ENCODE results near the gene NACC2. TPM values are rescaled to one million over a fixed set of nuclear protein-coding genes. Genes with fewer than 3 reads are reported as not detected.

The NACC2 gene
- total RNA-seq, 1 experiment from 2014 or later: 24.8 TPM

- no peaks in the 10 kb centered on the region for H3K4me1 Mint-ChIP-seq (ENCODE audit: low read depth, unreplicated experiment)
- no peak for DNase-seq
- CTCF ChIA-PET: no interaction called here
- H3K9me3 Mint-ChIP-seq (ENCODE audit: low read depth, unreplicated experiment): no peaks in the 10 kb centered on the region
- H3K27ac Mint-ChIP-seq (ENCODE audit: unreplicated experiment): no peak overlapping the region
- TF ChIP-seq, protein P1, sequence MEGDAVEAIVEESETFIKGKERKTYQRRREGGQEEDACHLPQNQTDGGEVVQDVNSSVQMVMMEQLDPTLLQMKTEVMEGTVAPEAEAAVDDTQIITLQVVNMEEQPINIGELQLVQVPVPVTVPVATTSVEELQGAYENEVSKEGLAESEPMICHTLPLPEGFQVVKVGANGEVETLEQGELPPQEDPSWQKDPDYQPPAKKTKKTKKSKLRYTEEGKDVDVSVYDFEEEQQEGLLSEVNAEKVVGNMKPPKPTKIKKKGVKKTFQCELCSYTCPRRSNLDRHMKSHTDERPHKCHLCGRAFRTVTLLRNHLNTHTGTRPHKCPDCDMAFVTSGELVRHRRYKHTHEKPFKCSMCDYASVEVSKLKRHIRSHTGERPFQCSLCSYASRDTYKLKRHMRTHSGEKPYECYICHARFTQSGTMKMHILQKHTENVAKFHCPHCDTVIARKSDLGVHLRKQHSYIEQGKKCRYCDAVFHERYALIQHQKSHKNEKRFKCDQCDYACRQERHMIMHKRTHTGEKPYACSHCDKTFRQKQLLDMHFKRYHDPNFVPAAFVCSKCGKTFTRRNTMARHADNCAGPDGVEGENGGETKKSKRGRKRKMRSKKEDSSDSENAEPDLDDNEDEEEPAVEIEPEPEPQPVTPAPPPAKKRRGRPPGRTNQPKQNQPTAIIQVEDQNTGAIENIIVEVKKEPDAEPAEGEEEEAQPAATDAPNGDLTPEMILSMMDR (IDR thresholded peaks at IDR 0.05; ENCODE audit: unreplicated experiment): no peak
- H3K4me3 Mint-ChIP-seq (ENCODE audit: low read depth, unreplicated experiment): no peak overlapping the region
- no peaks in the 10 kb centered on the region for H3K36me3 Mint-ChIP-seq (ENCODE audit: insufficient read depth, unreplicated experiment)
- peaks cover 56% of the 10 kb centered on the region for H3K27me3 Mint-ChIP-seq (ENCODE audit: unreplicated experiment)
- no TSS peak for BruUV-seq (replicated peaks)
- intact Hi-C loops (cut with micrococcal nuclease; ENCODE audit: unreplicated experiment): no loop called here
Measured at GRCh38 chr9:136100700-136101614, 5.9 kb upstream of the NACC2 start.

DNA sequence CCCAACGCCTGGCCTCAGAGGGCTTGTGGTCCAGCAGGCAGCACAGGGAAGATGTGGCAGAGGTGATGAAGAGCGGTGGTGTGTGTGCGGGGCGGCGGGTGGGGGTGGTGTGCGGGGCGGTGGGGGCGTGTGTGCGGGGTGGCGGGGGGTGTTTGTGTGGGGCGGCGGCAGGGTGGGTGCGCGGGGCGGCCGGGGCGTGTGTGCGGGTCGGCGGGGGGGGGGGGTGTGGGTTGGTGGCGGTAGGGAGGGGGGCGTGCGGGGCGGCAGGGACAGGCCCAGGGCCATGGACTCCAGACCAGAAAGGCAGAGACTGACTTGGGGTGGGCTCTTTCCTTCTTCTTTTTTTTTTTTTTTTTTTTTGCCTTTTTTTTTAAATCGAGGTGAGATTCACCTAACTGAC, 4.5 kb upstream of the NACC2 start:
- Mint-ChIP-seq H3K27me3 (ENCODE audit: unreplicated experiment) (peaks cover 42% of the 10 kb centered on the region), H3K4me1 (ENCODE audit: low read depth, unreplicated experiment) (no peaks in the 10 kb centered on the region), H3K36me3 (ENCODE audit: insufficient read depth, unreplicated experiment) (no peaks in the 10 kb centered on the region), H3K4me3 (ENCODE audit: low read depth, unreplicated experiment) (no peak overlapping the region), H3K9me3 (ENCODE audit: low read depth, unreplicated experiment) (no peaks in the 10 kb centered on the region), H3K27ac (ENCODE audit: unreplicated experiment) (no peak overlapping the region)
- no TSS peak for BruUV-seq (replicated peaks)
- intact Hi-C loops (cut with micrococcal nuclease; ENCODE audit: unreplicated experiment): no loop called here
- CTCF ChIA-PET: no interaction called here
- no peak for DNase-seq
- TF ChIP-seq, protein P1 (IDR thresholded peaks at IDR 0.05; ENCODE audit: unreplicated experiment): no peak

GRCh38 chr9:136098844-136099243, 3.8 kb upstream of the NACC2 start:
- no TSS peak for BruUV-seq (replicated peaks)
- Mint-ChIP-seq H3K36me3 (ENCODE audit: insufficient read depth, unreplicated experiment) (peaks cover 6% of the 10 kb centered on the region), H3K4me1 (ENCODE audit: low read depth, unreplicated experiment) (no peaks in the 10 kb centered on the region), H3K27me3 (ENCODE audit: unreplicated experiment) (peaks cover 38% of the 10 kb centered on the region), H3K9me3 (ENCODE audit: low read depth, unreplicated experiment) (no peaks in the 10 kb centered on the region), H3K27ac (ENCODE audit: unreplicated experiment) (no peak overlapping the region), H3K4me3 (ENCODE audit: low read depth, unreplicated experiment) (no peak overlapping the region)
- CTCF ChIA-PET: no interaction called here
- DNase-seq: no peak
- TF ChIP-seq, protein P1 (IDR thresholded peaks at IDR 0.05; ENCODE audit: unreplicated experiment): no peak
- intact Hi-C loops (cut with micrococcal nuclease; ENCODE audit: unreplicated experiment): no loop called here

- no peak for DNase-seq
- Mint-ChIP-seq H3K4me1 (ENCODE audit: low read depth, unreplicated experiment) (peaks cover under 1% of the 10 kb centered on the region), H3K9me3 (ENCODE audit: low read depth, unreplicated experiment) (no peaks in the 10 kb centered on the region), H3K27me3 (ENCODE audit: unreplicated experiment) (peaks cover 31% of the 10 kb centered on the region), H3K4me3 (ENCODE audit: low read depth, unreplicated experiment) (no peak overlapping the region), H3K36me3 (ENCODE audit: insufficient read depth, unreplicated experiment) (peaks cover 9% of the 10 kb centered on the region), H3K27ac (ENCODE audit: unreplicated experiment) (no peak overlapping the region)
- BruUV-seq (replicated peaks): no TSS peak
- CTCF ChIA-PET: no interaction called here
- TF ChIP-seq, protein P1 (IDR thresholded peaks at IDR 0.05; ENCODE audit: unreplicated experiment): no peak
- intact Hi-C loops (cut with micrococcal nuclease; ENCODE audit: unreplicated experiment): no loop called here
Measured at GRCh38 chr9:136098210-136098609, 3.1 kb upstream of the NACC2 start.

Measured in Calu3 (cell line).